ENCODE results near the gene ZNF91.

Gene ZNF91

GRCh38 chr19:23406721-23407120 is 11.4 kb upstream of the ZNF91 start:
- H3K4me3 ChIP-seq (ENCODE audit: low read depth, low read length) = no peak overlapping the region
- DNase-seq (ENCODE audit: low read depth) = no peak
- no peak for TF ChIP-seq CTCF (IDR thresholded peaks at IDR 0.05; ENCODE audit: control insufficient read depth, extremely low read depth, insufficient read depth)

- H3K4me3 ChIP-seq (ENCODE audit: low read depth, low read length) = no peak overlapping the region
These were observed 10.8 kb upstream of the ZNF91 start for GRCh38 chr19:23406091-23406490.

GRCh38 chr19:23404676-23405075 is 9.4 kb upstream of the ZNF91 start:
- H3K4me3 ChIP-seq (ENCODE audit: low read depth, low read length) = no peak overlapping the region
- no peak for TF ChIP-seq CTCF (IDR thresholded peaks at IDR 0.05; ENCODE audit: control insufficient read depth, extremely low read depth, insufficient read depth)

More at GRCh38 chr19:23406091-23406490, 10.8 kb upstream of the ZNF91 start:
- DNase-seq (ENCODE audit: low read depth) = no peak
- TF ChIP-seq CTCF (IDR thresholded peaks at IDR 0.05; ENCODE audit: control insufficient read depth, extremely low read depth, insufficient read depth) = no peak

GRCh38 chr19:23403581-23404324 is 8.5 kb upstream of the ZNF91 start:
- peak; percentile 88 for DNase-seq (ENCODE audit: low read depth)
- TF ChIP-seq CTCF (IDR thresholded peaks at IDR 0.05; ENCODE audit: control insufficient read depth, extremely low read depth, insufficient read depth) = peak; percentile 38
- no peak overlapping the region for H3K4me3 ChIP-seq (ENCODE audit: low read depth, low read length)

More at GRCh38 chr19:23404676-23405075, 9.4 kb upstream of the ZNF91 start:
- DNase-seq (ENCODE audit: low read depth) = no peak

- no peak for DNase-seq (ENCODE audit: low read depth)
- no peak for TF ChIP-seq CTCF (IDR thresholded peaks at IDR 0.05; ENCODE audit: control insufficient read depth, extremely low read depth, insufficient read depth)
- no peak overlapping the region for H3K4me3 ChIP-seq (ENCODE audit: low read depth, low read length)
These were observed 7.8 kb upstream of the ZNF91 start for GRCh38 chr19:23403052-23403451.

GRCh38 chr19:23402388-23402787 is 7.1 kb upstream of the ZNF91 start:
- no peak for TF ChIP-seq CTCF (IDR thresholded peaks at IDR 0.05; ENCODE audit: control insufficient read depth, extremely low read depth, insufficient read depth)
- H3K4me3 ChIP-seq (ENCODE audit: low read depth, low read length) = no peak overlapping the region
- no peak for DNase-seq (ENCODE audit: low read depth)

All from LNCaP clone FGC (cell line).